ENCODE data around the gene LVRN. TPM values are rescaled to one million over a fixed set of nuclear protein-coding genes. Genes with fewer than 3 reads are reported as not detected.

Gene LVRN
- total and polyA plus RNA-seq, 2 of the 4 experiments (the other 2 are of a cell fraction) = 0.10 to 0.18 TPM

DNA sequence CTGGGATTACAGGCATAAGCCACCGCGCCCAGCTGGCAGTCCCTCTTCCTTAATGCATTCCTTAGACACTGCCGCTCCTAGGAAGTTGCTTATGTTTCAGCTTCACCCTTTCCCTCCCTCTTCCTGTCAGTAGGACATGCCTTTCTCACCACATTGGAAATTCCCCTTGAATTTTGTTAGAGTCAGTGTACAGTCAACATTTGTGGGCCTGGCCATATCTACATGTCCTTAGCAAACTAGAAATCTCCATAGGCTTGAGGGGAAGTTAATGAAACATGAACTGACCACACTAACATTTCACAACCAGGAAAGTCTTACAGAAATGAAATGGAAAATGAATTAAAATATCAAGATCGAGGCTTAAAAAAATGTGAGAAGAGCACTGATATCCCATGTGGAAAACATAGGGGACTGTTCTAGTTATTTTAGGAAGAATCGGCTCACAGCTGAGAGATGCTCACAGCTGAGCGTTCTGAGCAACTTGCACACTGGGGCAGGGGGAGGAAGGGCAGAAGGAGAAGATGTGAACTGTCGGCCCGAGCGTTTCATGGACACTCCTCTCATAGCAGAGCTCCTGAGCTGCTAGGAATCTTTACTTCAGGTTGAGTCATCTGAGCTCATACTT, 21.1 kb upstream of the LVRN start:
- Histone ChIP-seq H3K9ac (ENCODE audit: low read depth, low read length) (peak overlapping the region; percentile 32; the same call in 1 of the 2 replicates), H2AK9ac (replicated peaks; ENCODE audit: low read depth, low read length, poor library complexity) (peak overlapping the region; percentile 56)
- TF ChIP-seq RCOR1 (IDR thresholded peaks at IDR 0.05; ENCODE audit: insufficient replicate concordance, low read length) (no peak), SMC3 (IDR thresholded peaks at IDR 0.05; ENCODE audit: low read depth, low read length) (no peak), MXI1 (IDR thresholded peaks at IDR 0.05; ENCODE audit: borderline replicate concordance, low read depth, low read length) (0 out of 2 replicates have a peak, but pooled peaks have one; percentile 39), MAFK (IDR thresholded peaks at IDR 0.05; ENCODE audit: low read depth, low read length) (no peak), POLR2A (IDR thresholded peaks at IDR 0.05; ENCODE audit: low read depth, low read length) (0 out of 2 replicates have a peak, but pooled peaks have one; percentile 43), CTCF (conservative IDR thresholded peaks at IDR 0.05; ENCODE audit: low read depth, low read length) (no peak), NFE2L2 (IDR thresholded peaks at IDR 0.05; ENCODE audit: low read depth, low read length) (no peak), FOS (IDR thresholded peaks at IDR 0.05; ENCODE audit: low read depth, low read length) (no peak), RFX5 (IDR thresholded peaks at IDR 0.05; ENCODE audit: low read depth, low read length) (no peak), MAZ (IDR thresholded peaks at IDR 0.05; ENCODE audit: borderline replicate concordance, low read depth, low read length) (no peak), RAD21 (IDR thresholded peaks at IDR 0.05; ENCODE audit: low read length) (no peak), BHLHE40 (IDR thresholded peaks at IDR 0.05; ENCODE audit: low read depth, low read length) (no peak)
- TF ChIP-seq, protein P1, sequence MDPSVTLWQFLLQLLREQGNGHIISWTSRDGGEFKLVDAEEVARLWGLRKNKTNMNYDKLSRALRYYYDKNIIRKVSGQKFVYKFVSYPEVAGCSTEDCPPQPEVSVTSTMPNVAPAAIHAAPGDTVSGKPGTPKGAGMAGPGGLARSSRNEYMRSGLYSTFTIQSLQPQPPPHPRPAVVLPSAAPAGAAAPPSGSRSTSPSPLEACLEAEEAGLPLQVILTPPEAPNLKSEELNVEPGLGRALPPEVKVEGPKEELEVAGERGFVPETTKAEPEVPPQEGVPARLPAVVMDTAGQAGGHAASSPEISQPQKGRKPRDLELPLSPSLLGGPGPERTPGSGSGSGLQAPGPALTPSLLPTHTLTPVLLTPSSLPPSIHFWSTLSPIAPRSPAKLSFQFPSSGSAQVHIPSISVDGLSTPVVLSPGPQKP (IDR thresholded peaks at IDR 0.05; ENCODE audit: borderline replicate concordance, low read depth, low read length) = no peak
- TF ChIP-seq, protein P2, sequence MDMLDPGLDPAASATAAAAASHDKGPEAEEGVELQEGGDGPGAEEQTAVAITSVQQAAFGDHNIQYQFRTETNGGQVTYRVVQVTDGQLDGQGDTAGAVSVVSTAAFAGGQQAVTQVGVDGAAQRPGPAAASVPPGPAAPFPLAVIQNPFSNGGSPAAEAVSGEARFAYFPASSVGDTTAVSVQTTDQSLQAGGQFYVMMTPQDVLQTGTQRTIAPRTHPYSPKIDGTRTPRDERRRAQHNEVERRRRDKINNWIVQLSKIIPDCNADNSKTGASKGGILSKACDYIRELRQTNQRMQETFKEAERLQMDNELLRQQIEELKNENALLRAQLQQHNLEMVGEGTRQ (IDR thresholded peaks at IDR 0.05; ENCODE audit: low read depth, low read length) = no peak

More for the DNA sequence above, 21.1 kb upstream of the LVRN start:
- ATAC-seq (ENCODE audit: low read depth) (peak; percentile 96), DNase-seq (peak; percentile 99)
- H2AK5ac ChIP-seq (ENCODE audit: low read depth, low read length) = peak overlapping the region; percentile 76; the same call in 1 of the 2 replicates
- peak overlapping the region; percentile 33; the same call in 1 of the 2 replicates for H4K5ac ChIP-seq (ENCODE audit: low read depth, low read length)
- H2BK15ac ChIP-seq (ENCODE audit: low read depth, low read length) = peak overlapping the region; percentile 79; the same call in 1 of the 3 replicates
- BruUV-seq (replicated peaks) = no TSS peak
- no peaks in the 10 kb centered on the region for H3K9me1 ChIP-seq (ENCODE audit: insufficient read depth, low read length)
- peak overlapping the region; percentile 72 to 81 for H4K8ac ChIP-seq (ENCODE audit: low read depth in 2 of 2, low read length in 2 of 2)
- no peaks in the 10 kb centered on the region for H3K4me1 ChIP-seq (ENCODE audit: control insufficient read depth, insufficient read depth, low read length)
- dilution Hi-C loops (cut with HindIII; ENCODE audit: low sequenced_read_pairs, unreplicated experiment) = no loop called here
- peak overlapping the region; percentile 69 for H2AFZ ChIP-seq (replicated peaks; ENCODE audit: low read length, poor library complexity)
- 25% methylated on average over 2 of the region's 9 CpGs; no CpG with 5 or more reads in 1 of the 2 experiments for WGBS, 2 experiments (ENCODE audit: extremely low coverage in 2 of 2, insufficient read length in 1 of 2)
- no peaks in the 10 kb centered on the region for H3K79me1 ChIP-seq (ENCODE audit: low read depth in 1 of 2, low read length in 2 of 2)
- intact Hi-C loops (cut with micrococcal nuclease) = no loop called here
- H4K91ac ChIP-seq (ENCODE audit: insufficient read depth, low read depth, low read length) = peak overlapping the region; percentile 77
- CTCF ChIA-PET = interaction anchor here (1.5 kb wide), 1 partner anchor 78 kb away, joined by 5 read pairs; no protein-coding TSS in a partner anchor
- peak overlapping the region; percentile 92 for H2BK5ac ChIP-seq (ENCODE audit: low read depth, low read length, poor library complexity, severe bottlenecking)
- peak overlapping the region; percentile 85 for H3K14ac ChIP-seq (replicated peaks; ENCODE audit: low read depth, low read length)
- peak overlapping the region; percentile 56 for H3K4me2 ChIP-seq (ENCODE audit: low read depth, low read length)
- peak overlapping the region; percentile 62 for H3K4ac ChIP-seq (ENCODE audit: low read depth, low read length)
- H2BK120ac ChIP-seq (ENCODE audit: low read depth, low read length) = peak overlapping the region; percentile 85
- POLR2A ChIA-PET (ENCODE audit: unreplicated experiment) = interaction anchor here (0.6 to 1.1 kb wide), 2 partner anchors 13 to 94 kb away, joined by 3 to 6 read pairs; no protein-coding TSS in a partner anchor
- peak overlapping the region; percentile 59 for H3K56ac ChIP-seq (ENCODE audit: extremely low read depth, insufficient read depth, low read length)
- peak overlapping the region; percentile 87 for H3K27ac ChIP-seq (ENCODE audit: insufficient read depth, low read length)
- in situ Hi-C loops (cut with MboI; ENCODE audit: low sequenced_read_pairs) = no loop called here
- no peaks in the 10 kb centered on the region for H4K20me1 ChIP-seq (ENCODE audit: insufficient read depth, low read length)
- peak overlapping the region; percentile 32; the same call in 1 of the 2 replicates for H3K23ac ChIP-seq (ENCODE audit: low read depth, low read length)
- H3K27me3 ChIP-seq (ENCODE audit: control insufficient read depth, insufficient read depth, low read length) = no peaks in the 10 kb centered on the region
- H2BK20ac ChIP-seq (ENCODE audit: low read depth, low read length) = peak overlapping the region; percentile 90
- H3K18ac ChIP-seq (ENCODE audit: low read depth, low read length) = peak overlapping the region; percentile 67
- no peaks in the 10 kb centered on the region for H3K36me3 ChIP-seq (ENCODE audit: control insufficient read depth, insufficient read depth, low read length)
- no peaks in the 10 kb centered on the region for H3K9me3 ChIP-seq (ENCODE audit: control insufficient read depth, insufficient read depth, low read length)
- no peak overlapping the region for H3K4me3 ChIP-seq (ENCODE audit: insufficient read depth, low read depth, low read length)
